H9 (cell line): Measurements from ENCODE around the gene TTC23. TPM values are rescaled to one million over a fixed set of nuclear protein-coding genes. Genes with fewer than 3 reads are reported as not detected.

Source experiments
- DNase-seq: peaks from one replicate; pipeline ENCODE4 v3.0.0-alpha.2; 2017
- H2AFZ ChIP-seq: one replicate; pipeline ENCODE4 v1.6.1; 2013; ENCODE audit warnings: mild to moderate bottlenecking, low read length, control low read depth, moderate library complexity
- H2AK5ac ChIP-seq: 2 replicates; pipeline ENCODE4 v1.6.1; 2013; ENCODE audit warnings: low read length, control low read depth, mixed read lengths; ENCODE audit not compliant: insufficient read length
- H2BK120ac ChIP-seq: one replicate; pipeline ENCODE4 v1.6.1; 2013; ENCODE audit warnings: low read depth, mild to moderate bottlenecking, low read length, control low read depth, inconsistent platforms; ENCODE audit not compliant: poor library complexity, severe bottlenecking
- H2BK12ac ChIP-seq: 2 replicates; pipeline ENCODE4 v1.6.1; 2013; ENCODE audit warnings: low read length, control low read depth, mixed read lengths, low read depth; ENCODE audit not compliant: insufficient read length
- H2BK15ac ChIP-seq: 2 replicates; pipeline ENCODE4 v1.6.1; 2013; ENCODE audit warnings: low read depth, low read length, control low read depth
- H2BK20ac ChIP-seq: one replicate; pipeline ENCODE4 v1.6.1; 2013; ENCODE audit warnings: low read depth, mild to moderate bottlenecking, low read length, control low read depth, inconsistent platforms; ENCODE audit not compliant: poor library complexity, severe bottlenecking
- H2BK5ac ChIP-seq: 2 replicates; pipeline ENCODE4 v1.6.1; 2013; ENCODE audit warnings: low read length, control low read depth, mixed read lengths; ENCODE audit not compliant: insufficient read length
- H3K14ac ChIP-seq: 2 replicates; pipeline ENCODE4 v1.6.1; 2013; ENCODE audit warnings: low read length, control low read depth; ENCODE audit not compliant: insufficient read depth
- H3K18ac ChIP-seq: 2 replicates; pipeline ENCODE4 v1.6.1; 2013; ENCODE audit warnings: low read depth, mild to moderate bottlenecking, mixed read lengths, low read length, control low read depth; ENCODE audit not compliant: insufficient read length
- H3K23ac ChIP-seq: 2 replicates; pipeline ENCODE4 v1.6.1; 2013; ENCODE audit warnings: low read length, control low read depth, mixed read lengths, low read depth; ENCODE audit not compliant: insufficient read length
- H3K23me2 ChIP-seq: 2 replicates; pipeline ENCODE4 v1.6.1; 2013; ENCODE audit warnings: low read depth, mild to moderate bottlenecking, mixed read lengths, low read length, control low read depth; ENCODE audit not compliant: insufficient read length, poor library complexity, severe bottlenecking
- H3K27ac ChIP-seq: 2 replicates; pipeline ENCODE4 v1.5.1; 2013; ENCODE audit warnings: low read length, control low read depth, mixed read lengths, low read depth; ENCODE audit not compliant: insufficient read length
- H3K27me3 ChIP-seq: 2 replicates; pipeline ENCODE4 v1.6.1; 2013; ENCODE audit warnings: low read length, control low read depth, inconsistent platforms; ENCODE audit not compliant: insufficient read depth
- H3K4ac ChIP-seq: 2 replicates; pipeline ENCODE4 v1.6.1; 2013; ENCODE audit warnings: low read depth, mild to moderate bottlenecking, control low read depth, inconsistent platforms, low read length, moderate library complexity
- H3K4me1 ChIP-seq: 2 replicates; pipeline ENCODE4 v1.6.1; 2013; ENCODE audit warnings: low read length, control low read depth, inconsistent platforms; ENCODE audit not compliant: insufficient read depth
- H3K4me2 ChIP-seq: 2 replicates; pipeline ENCODE4 v1.6.1; 2013; ENCODE audit warnings: low read length, control low read depth, mixed read lengths; ENCODE audit not compliant: insufficient read length, insufficient read depth
- H3K56ac ChIP-seq: 2 replicates; pipeline ENCODE4 v1.6.1; 2013; ENCODE audit warnings: low read depth, mild to moderate bottlenecking, mixed read lengths, low read length, control low read depth; ENCODE audit not compliant: insufficient read length
- H3K79me1 ChIP-seq: 2 replicates; pipeline ENCODE4 v1.6.1; 2013; ENCODE audit warnings: low read depth, mild to moderate bottlenecking, moderate library complexity, low read length, control low read depth, inconsistent platforms; ENCODE audit not compliant: insufficient read depth, poor library complexity, severe bottlenecking
- H3K79me2 ChIP-seq: 2 replicates; pipeline ENCODE4 v1.6.1; 2013; ENCODE audit warnings: low read length, control low read depth, inconsistent platforms; ENCODE audit not compliant: insufficient read depth
- H3K9ac ChIP-seq: 2 replicates; pipeline ENCODE4 v1.6.1; 2013; ENCODE audit warnings: low read length, control low read depth, mixed read lengths; ENCODE audit not compliant: insufficient read length; ENCODE audit errors: extremely low read depth
- H3K9me3 ChIP-seq: one replicate; pipeline ENCODE4 v1.6.1; 2013; ENCODE audit warnings: low read depth, low read length, inconsistent platforms; ENCODE audit not compliant: control insufficient read depth
- H3T11ph ChIP-seq: one replicate; pipeline ENCODE4 v1.6.1; 2013; ENCODE audit warnings: mild to moderate bottlenecking, low read length, control low read depth, inconsistent platforms
- H4K20me1 ChIP-seq: one replicate; pipeline ENCODE4 v1.6.1; 2013; ENCODE audit not compliant: control insufficient read depth, insufficient read length, insufficient read depth
- H4K5ac ChIP-seq: 2 replicates; pipeline ENCODE4 v1.6.1; 2013; ENCODE audit warnings: low read depth, mild to moderate bottlenecking, mixed read lengths, low read length, control low read depth; ENCODE audit not compliant: insufficient read length
- H4K8ac ChIP-seq: replicated peaks from 2 replicates; pipeline ENCODE4 v1.6.1; 2013; ENCODE audit warnings: low read length, control low read depth, mixed read lengths, low read depth; ENCODE audit not compliant: insufficient read length
- H4K91ac ChIP-seq: 2 replicates; pipeline ENCODE4 v1.6.1; 2013; ENCODE audit warnings: low read depth, mild to moderate bottlenecking, moderate library complexity, mixed read lengths, low read length, control low read depth; ENCODE audit not compliant: insufficient read length
- H3K27ac Mint-ChIP-seq, 3 experiments: 2 replicates in 2 of 3; 3 replicates in 1 of 3; pipeline ENCODE4 v1.8.0; 2020 to 2021; ENCODE audit warnings: mixed read lengths in 3 of 3, mild to moderate bottlenecking in 1 of 3, moderate library complexity in 1 of 3
- H3K27me3 Mint-ChIP-seq: 2 replicates; pipeline ENCODE4 v1.8.0; 2021; ENCODE audit warnings: low read depth, mild to moderate bottlenecking, moderate library complexity, mixed read lengths
- H3K36me3 Mint-ChIP-seq, 3 experiments: 2 replicates in 2 of 3; 3 replicates in 1 of 3; pipeline ENCODE4 v1.8.0; 2020 to 2021; ENCODE audit warnings: low read depth in 3 of 3, mixed read lengths in 3 of 3; ENCODE audit not compliant: insufficient read depth in 1 of 3
- H3K4me1 Mint-ChIP-seq, 2 experiments: 2 replicates each; pipeline ENCODE4 v1.8.0; 2020; ENCODE audit warnings: mixed read lengths in 2 of 2
- H3K4me3 Mint-ChIP-seq, 2 experiments: 2 replicates in 1 of 2; 3 replicates in 1 of 2; pipeline ENCODE4 v1.8.0; 2020 to 2021; ENCODE audit warnings: mild to moderate bottlenecking in 2 of 2, mixed read lengths in 2 of 2, moderate library complexity in 1 of 2
- H3K9me3 Mint-ChIP-seq, 2 experiments: 2 replicates in 1 of 2; 3 replicates in 1 of 2; pipeline ENCODE4 v1.8.0; 2020; ENCODE audit warnings: mild to moderate bottlenecking in 2 of 2, mixed read lengths in 2 of 2, moderate library complexity in 1 of 2
- WGBS: extraction: QIAGEN DNeasy Blood & Tissue Kit; methylation state at CpG from one replicate; pipeline ENCODE4 v1.1.7; 2013; ENCODE audit warnings: missing lambda C conversion rate, low lambda C conversion rate, mixed read lengths; ENCODE audit not compliant: insufficient read length; ENCODE audit errors: extremely low coverage; 5-methylcytosine and 5-hydroxymethylcytosine counted together
- total RNA-seq: library from RNA; stranded (reverse); gene quantifications from 2 replicates; pipeline ENCODE4 v1.2.1, GENCODE V29; 2021
- TF ChIP-seq, protein P1 (sequence below): fragments of 200-600 bp; sonication (generic); conservative IDR thresholded peaks from 3 replicates; pipeline ENCODE4 v1.8.0; 2021; ENCODE audit warnings: antibody characterized with exemption, mild to moderate bottlenecking

The TTC23 gene
- total RNA-seq, 1 experiment from 2014 or later: 14.3 TPM

DNA sequence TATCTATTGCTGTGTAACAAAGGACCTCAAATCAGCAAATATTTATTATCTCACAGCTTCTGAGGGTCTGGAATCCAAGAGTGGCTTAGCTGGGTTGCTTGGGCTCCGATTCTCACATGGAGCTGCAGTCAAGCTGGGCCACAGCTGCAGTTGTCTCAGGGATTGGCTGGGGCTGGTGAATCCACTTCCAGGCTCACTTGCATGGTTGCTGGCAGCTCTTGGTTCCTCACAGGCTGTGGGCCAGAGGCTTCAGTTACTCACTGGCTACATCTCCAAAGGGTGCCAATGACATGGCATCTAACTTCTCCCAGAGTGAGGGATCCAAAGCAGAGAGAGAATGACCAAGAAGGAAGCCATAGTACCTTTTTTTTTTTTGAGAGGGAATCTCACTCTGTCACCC lies 158.4 kb downstream of the TTC23 start:
- Histone ChIP-seq H3K27ac (no peak overlapping the region), H3K23ac (no peak overlapping the region), H4K91ac (no peak overlapping the region), H3K4me1 (peaks cover 3% of the 10 kb centered on the region; the same call in 1 of the 2 replicates), H3K18ac (no peak overlapping the region), H4K20me1 (no peaks in the 10 kb centered on the region), H3K79me2 (no peaks in the 10 kb centered on the region), H3T11ph (no peak overlapping the region), H3K27me3 (no peaks in the 10 kb centered on the region), H2AK5ac (no peak overlapping the region), H3K23me2 (no peaks in the 10 kb centered on the region), H3K4ac (no peak overlapping the region), H3K9ac (no peak overlapping the region), H2BK20ac (no peak overlapping the region), H4K5ac (no peak overlapping the region), H3K56ac (no peak overlapping the region), H2BK120ac (no peak overlapping the region), H2AFZ (no peak overlapping the region), H3K9me3 (no peaks in the 10 kb centered on the region), H2BK15ac (no peak overlapping the region), H2BK12ac (no peak overlapping the region), H3K79me1 (no peaks in the 10 kb centered on the region), H2BK5ac (no peak overlapping the region), H3K14ac (no peak overlapping the region), H4K8ac (no peak overlapping the region), H3K4me2 (no peak overlapping the region)
- Mint-ChIP-seq H3K4me1 (peaks cover 17 to 18% of the 10 kb centered on the region in 2 experiments), H3K27me3 (peaks cover 5% of the 10 kb centered on the region), H3K36me3 (peaks cover 0 to 4% (median 4%) of the 10 kb centered on the region in 3 experiments; a peak in 3 of 7 replicates), H3K9me3 (peaks cover 0 to 3% of the 10 kb centered on the region in 2 experiments; a peak in 1 of 5 replicates), H3K4me3 (no peak overlapping the region), H3K27ac (no peak overlapping the region; a peak in 1 of 7 replicates)
- TF ChIP-seq, protein P1, sequence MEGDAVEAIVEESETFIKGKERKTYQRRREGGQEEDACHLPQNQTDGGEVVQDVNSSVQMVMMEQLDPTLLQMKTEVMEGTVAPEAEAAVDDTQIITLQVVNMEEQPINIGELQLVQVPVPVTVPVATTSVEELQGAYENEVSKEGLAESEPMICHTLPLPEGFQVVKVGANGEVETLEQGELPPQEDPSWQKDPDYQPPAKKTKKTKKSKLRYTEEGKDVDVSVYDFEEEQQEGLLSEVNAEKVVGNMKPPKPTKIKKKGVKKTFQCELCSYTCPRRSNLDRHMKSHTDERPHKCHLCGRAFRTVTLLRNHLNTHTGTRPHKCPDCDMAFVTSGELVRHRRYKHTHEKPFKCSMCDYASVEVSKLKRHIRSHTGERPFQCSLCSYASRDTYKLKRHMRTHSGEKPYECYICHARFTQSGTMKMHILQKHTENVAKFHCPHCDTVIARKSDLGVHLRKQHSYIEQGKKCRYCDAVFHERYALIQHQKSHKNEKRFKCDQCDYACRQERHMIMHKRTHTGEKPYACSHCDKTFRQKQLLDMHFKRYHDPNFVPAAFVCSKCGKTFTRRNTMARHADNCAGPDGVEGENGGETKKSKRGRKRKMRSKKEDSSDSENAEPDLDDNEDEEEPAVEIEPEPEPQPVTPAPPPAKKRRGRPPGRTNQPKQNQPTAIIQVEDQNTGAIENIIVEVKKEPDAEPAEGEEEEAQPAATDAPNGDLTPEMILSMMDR: no peak
- no CpG with 5 or more reads among the region's 1 CpG for WGBS
- no peak for DNase-seq
